GM18858 (cell line): ENCODE data around the gene LGALS9B.
A peak's percentile ranks its signal among the peaks of the same experiment; 100 is the strongest.
"Not testable (repeated sequence)": the region's sequence is repeated elsewhere in the genome, so short reads cannot be mapped to it uniquely, and the experiment has no call there.

Source experiments
- ATAC-seq: cut with Tn5 transposase; IDR thresholded peaks from one replicate; pipeline ENCODE4 v1.9.1; 2021; ENCODE audit not compliant: unreplicated experiment

LGALS9B gene

DNA sequence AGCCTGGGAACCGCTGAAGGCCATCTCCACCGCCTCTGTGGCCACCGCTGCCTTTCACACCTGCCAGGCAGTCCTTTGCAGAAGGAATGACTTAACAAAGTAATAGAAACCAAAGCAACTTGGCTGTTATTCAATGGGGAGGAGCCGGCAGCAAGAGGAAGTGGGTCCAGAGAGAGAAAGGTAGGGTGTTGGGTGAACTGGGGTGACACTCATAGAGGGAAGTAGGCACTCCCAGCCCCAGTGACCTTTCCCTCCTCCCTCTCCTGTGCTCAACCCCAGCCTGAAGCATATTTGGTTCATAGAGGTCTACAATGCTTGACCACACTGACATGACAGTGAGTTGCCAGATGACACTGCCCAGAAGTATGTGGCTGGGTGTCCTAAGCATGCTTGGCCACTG lies at the start of gene LGALS9B:
LGALS9B (minus strand) TSS at position 93 of the 400 bp plus-strand sequence; CDS start at position 24, 69 bp downstream.
- peak; percentile 87 for ATAC-seq

DNA sequence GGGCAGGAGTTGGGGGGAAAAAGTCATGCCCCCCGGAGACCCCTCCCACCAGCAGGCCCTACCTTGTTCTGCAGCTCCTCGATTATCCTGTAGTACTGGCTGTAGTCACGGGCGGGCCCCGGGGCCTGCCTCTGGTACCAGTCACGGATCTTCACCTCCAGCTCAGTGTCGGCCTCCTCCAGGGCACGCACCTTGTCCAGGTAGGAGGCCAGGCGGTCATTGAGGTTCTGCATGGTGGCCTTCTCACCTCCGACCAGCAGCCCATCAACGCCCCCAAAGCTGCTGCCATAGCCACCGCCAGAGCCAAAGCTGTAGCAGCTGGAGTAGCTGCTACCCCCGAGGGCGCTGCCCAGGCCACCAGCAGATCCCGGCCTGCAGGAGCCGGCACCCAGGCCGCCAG lies 49.6 kb upstream of the LGALS9B start:
- not testable (repeated sequence) for ATAC-seq

DNA sequence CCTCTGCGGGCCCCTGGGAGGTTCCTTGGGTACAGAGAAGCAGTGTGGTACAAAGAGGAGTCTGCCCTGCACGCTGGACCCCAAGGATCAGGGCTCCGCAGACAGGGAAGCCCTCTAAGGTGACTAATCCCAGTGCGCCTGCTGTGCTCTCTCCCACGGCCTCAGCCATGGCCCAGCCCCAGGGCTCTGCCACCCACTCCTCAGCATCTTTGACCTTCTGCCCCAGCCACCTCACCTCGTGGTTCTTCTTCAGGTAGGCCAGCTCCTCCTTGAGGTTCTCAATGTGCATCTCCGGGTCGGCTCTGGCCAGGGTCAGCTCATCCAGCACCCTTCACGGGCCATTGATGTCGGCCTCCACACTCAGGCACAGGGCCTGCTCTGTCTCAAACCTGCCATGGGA lies 47.8 kb upstream of the LGALS9B start:
- ATAC-seq, result not testable (repeated sequence)

DNA sequence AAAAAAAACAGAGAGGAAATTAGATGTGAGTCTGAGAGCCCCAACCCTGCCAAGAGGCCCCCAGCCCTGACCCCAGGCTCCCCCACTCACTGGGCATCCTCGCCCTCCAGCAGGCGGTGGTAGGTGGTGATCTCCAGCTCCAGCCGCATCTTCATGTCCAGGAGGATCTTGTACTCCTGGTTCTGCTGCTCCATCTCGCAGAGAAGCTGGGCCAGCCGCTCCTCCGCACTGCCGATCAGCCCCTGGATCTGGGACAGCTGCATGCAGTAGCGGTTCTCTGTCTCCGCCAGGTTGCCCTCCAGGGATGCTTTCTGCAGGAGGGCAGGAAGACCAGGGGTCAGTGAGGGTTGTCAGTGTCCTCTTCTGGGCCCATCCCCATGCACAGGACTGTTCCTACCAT lies 46.2 kb upstream of the LGALS9B start:
- not testable (repeated sequence) for ATAC-seq

DNA sequence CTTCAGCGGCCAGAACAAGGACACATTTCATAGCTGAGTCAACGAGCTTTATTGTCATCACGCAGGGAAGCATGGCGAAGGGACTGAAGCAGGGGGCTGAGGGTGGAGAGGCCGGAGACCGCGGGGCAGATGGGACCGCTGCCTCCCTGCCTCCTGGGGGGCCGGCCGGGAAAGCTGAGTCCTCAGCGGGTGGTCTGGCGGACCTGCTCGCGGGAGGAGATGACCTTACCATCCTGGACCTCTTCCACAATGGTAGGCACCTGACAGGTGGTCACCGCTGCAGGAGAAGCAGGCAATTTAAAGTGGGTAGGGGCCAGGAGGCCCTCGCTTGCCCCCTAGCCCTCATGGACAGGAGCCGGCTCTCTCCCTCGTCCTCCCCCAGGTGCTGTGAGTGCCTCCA lies 45.0 kb upstream of the LGALS9B start:
- not testable (repeated sequence) for ATAC-seq

DNA sequence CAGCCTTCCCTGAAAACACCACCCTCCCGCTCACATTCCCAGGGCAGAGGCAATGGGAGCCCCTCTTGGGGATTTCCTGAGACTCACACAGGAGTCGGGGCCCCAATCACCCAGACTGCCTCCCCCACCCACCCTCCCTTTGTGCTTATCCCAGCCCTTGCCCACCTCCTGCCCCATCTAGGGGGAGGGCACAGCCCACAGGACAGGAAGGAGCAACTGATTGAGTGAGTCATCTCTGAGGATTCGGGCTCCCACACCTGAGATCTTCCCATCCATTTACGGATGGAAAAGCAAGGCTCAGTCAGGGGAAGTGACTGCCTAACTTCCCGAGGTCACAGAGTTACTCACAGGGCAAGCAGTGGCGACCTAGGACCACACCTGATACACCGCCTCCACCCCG lies 44.4 kb upstream of the LGALS9B start:
- not testable (repeated sequence) for ATAC-seq

DNA sequence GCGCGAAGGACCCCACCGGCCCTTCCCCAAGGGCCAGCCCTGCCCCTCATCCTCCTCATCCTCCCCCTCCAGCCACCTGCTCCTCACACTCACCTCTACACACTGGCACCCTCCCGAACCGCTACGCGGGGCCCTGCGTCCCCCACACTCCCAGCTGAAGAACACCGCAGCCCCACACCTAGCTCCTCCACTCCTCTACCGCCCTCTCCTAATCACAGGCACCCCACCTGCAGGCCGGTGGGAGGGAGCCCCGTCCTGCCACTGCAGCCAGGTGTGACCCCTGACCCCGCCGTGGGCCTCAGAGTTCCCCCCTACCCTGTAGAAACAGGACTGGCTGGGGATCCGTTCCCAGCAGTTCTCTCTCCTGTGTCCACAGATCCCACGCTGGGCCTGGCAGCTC lies 38.0 kb upstream of the LGALS9B start:
- not testable (repeated sequence) for ATAC-seq

DNA sequence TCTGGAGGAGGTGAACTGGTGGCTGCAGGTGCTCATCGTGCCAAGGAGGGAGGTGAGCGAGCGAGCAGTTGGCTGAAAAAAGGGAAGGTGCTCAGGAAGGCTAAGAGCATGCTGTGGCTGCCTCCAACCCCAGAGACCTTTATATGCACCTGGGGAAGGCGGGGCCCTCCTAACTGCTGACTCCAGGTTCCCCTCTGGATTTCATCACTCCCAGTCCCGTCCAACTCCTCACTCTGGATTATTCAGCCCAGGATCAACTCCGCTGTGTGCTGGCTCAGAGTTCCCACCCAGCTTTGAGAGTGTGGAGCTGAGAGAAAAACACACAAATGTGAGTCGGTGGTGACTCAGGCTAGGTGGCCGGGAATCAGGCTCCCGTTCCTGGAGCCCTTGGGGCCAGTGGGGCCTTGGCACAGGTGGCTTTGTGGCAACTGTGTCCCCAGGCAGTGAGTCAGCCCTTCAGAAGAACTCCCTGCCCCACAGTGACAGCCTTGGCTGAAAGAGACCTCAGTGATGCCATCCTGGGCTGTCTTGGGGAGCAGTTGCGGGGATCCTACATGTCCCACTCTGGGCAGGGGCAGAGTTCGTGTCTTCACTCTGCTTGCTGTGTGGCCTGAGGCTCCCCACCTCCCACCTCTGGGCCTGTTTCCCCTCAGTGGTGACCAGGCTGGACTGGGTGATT lies 37.2 kb upstream of the LGALS9B start:
- not testable (repeated sequence) for ATAC-seq

DNA sequence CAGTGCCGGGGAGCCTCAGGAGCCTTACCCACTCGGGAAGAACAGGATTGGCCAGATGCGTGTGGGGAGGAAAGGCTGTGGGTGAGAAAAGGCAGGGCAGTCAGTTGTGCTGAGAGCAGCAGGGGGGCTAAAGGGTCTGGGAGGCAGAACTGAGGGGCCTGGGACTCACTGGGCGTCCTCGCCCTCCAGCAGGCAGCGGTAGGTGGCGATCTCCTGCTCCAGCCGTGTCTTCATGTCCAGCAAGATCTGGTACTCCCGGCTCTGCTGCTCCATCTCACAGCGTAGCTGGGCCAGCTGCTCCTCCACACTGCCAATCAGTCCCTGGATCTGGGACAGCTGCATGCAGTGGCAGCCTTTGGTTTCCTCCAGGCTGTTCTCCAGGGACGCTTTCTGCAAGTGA lies 34.6 kb upstream of the LGALS9B start:
- not testable (repeated sequence) for ATAC-seq

DNA sequence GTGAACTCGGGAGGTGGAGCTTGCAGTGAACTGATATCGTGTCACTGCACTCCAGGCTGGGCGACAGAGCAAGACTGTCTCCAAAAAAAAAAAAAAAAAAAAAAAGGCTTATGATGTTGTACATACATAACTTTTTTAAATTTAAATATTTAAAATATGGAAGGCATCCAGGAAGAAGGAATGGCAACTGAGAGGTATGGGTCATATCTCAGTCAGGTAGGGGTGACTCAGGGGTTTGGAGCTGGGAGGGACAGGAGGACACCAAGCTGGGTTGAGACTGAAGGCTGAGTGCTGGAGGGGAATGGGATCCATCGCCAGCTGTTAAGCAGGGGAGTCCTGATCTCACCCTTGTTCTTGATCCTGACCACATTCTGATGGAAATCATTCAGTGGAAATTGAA lies 33.0 kb upstream of the LGALS9B start:
- ATAC-seq, result not testable (repeated sequence)

DNA sequence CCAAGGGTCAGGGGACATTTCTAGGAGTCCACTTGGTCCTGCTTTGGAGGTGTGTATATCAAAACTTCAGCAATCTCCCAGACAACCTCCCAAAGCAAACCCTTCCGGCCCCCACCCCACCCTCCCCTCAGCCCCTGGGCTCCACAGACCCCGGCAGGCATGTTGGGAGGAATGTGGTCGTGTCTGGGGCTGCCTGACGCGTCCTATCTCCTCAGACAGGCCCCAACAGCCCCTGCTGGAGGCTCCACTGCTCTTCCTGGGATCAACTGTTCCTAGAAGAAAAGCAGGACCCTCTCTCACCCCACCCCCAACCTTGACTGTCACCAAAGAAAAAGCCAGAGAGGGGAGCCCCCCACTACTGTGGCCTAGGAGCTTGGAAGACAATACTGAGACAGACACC lies 28.1 kb upstream of the LGALS9B start:
- ATAC-seq, result not testable (repeated sequence)

DNA sequence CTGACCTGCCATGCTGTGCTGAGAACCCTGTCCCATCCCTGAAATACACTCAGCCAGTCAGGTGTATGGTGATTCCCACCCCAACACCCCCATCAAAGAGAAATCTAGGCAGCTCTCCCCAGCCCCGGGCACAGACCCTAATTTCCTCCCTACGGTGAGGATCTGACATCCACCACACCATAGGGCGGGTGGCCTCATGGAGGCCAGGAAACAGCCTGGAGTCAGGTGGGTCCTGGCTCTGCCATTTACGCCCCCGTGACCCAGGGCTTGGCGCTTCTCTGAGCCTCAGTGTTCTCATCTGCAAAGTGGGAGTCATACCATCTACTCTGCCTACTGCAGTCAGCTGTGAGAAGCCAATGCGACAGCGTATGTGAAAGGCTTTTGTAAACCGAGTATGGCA lies 27.4 kb upstream of the LGALS9B start:
- ATAC-seq, result not testable (repeated sequence)

DNA sequence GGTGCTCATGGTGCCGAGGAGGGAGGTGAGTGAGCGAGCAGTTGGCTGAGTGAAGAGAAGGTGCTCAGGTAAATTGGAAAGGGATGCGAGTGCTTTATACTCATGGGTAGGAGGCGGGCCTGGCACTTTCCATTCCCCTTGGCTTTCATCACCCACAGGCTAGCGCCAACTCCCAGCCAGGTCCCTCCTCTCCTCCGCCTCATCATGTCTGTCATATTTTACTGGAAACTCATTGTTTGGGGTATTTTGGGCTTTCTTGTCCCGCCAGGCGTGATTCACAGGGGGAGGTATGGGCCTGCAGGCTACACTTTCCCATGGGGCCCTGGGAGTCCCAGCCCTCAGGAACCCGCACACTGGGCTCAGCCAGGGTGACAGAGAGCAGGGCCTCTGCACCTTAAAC lies 26.8 kb upstream of the LGALS9B start:
- ATAC-seq, result not testable (repeated sequence)

DNA sequence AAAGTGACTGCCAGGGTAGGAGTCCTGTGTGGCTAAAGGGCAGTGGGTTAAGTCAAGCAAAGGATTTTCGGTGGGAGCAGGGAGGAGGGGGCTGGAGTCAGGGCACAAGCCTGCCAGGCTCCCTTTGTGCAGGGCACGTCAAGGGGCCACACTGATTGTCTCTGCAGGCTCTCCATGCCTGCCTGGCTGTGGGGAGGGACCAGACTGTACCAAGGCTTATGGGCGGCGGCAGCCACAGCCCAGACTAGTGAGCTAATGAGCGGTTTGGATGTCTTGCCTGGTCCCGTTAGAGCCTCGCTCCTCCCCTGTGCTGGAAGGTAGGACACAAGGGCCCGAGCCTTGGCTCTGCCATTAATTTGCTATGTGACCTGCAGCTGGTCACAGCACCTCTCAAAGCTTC lies 25.6 kb upstream of the LGALS9B start:
- ATAC-seq, result not testable (repeated sequence)

DNA sequence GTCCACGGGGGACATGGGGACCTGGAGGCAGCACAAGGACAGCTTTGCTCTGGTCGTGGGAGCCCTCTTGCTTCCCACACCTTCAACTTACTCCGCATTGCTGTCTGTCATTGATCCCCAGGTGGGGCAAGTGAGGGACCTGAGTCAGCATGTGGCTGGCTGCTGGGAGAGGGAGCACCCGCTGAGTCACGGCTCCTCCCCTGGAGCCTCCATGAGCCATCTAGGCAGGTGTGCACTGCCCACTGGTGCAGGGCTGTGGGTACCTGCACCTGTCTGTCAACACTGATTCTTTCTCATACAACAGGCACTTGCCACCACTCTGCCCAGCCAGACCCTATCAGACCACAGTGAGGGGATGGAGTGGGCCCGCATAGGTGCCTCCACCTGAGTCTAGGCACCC lies 24.8 kb upstream of the LGALS9B start:
- not testable (repeated sequence) for ATAC-seq

DNA sequence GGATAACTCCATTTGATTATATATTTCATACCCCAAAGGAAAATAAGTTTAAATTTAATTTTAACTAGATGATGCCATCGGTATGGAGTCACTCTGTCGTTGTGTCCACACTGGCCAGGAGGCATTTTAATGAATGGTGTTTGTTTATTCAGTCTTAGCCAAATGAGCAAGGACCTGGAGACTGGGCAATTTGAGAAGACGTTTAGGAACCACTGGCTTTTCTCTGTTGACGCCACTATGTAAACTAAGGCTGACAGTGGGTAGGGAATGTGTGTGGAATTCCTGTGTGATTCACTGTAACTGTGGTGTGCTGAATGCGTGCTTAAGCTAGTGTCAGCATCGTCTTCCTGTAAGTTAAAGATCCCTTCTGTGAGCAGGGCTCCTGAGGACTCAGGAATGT lies 17.6 kb upstream of the LGALS9B start:
- not testable (repeated sequence) for ATAC-seq

DNA sequence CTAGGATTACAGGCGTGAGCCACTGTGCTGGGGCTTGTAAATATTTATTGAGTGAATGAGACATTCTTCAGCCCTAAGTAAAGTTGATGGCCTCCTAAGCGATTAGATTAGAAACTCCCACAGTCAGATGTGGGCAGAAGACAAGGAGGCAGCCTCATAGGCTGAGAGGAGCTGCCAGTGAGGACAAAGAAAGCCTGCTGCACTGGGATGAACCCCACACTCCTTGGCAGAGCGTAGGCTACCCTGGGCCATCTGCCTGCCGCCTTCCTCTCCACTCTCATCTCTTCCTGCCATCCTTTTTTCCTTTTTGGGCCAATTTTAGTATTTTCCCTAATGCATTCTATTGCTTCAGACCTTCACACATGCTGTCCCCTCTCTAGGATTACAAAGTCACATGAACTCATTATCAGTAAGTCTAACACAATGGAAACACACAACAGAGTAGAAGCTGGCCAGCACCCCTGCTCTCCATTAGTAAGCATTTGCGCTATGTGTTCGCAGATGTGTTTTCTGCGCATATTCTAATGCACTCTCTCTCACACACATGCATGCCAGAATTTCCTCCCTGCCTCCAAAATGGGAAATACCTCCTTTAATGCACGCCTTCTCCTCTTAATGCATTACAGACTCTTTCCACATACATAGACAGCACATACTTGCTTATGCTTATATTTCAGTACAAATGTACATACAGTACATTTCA lies 12.7 kb upstream of the LGALS9B start:
- ATAC-seq, result not testable (repeated sequence)

DNA sequence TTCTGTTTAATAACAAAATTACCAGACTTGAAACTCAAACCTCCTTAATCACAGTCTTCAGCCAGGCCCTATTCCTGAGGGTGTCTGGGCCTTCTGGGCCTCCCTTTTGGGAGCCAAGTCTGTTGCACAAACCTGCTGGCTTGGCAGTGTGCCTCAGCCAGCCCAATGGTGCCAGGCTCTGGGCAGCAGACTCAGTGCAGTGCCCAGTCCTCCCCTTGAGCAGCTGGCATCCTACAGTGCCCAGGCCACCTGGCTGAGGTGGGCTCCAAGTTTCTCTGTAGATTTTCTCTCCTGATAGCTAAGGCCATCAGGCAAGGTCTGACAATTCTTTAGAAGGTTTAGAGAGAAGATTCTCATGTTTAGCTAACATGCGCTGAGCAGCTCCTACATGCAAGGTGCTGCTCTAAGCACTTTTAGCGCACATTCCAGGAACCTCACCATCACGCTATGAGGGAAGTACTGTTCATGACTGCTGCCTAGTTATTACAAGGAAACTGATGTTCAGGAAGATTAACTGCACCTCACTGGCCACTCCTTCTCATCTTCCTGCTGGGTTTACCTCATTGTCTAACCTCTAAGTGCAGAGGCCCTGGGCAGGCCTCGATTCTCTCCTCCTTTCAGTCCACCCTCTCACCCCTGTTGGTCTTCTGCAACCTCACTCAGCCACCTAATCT lies 10.2 kb upstream of the LGALS9B start:
- not testable (repeated sequence) for ATAC-seq

DNA sequence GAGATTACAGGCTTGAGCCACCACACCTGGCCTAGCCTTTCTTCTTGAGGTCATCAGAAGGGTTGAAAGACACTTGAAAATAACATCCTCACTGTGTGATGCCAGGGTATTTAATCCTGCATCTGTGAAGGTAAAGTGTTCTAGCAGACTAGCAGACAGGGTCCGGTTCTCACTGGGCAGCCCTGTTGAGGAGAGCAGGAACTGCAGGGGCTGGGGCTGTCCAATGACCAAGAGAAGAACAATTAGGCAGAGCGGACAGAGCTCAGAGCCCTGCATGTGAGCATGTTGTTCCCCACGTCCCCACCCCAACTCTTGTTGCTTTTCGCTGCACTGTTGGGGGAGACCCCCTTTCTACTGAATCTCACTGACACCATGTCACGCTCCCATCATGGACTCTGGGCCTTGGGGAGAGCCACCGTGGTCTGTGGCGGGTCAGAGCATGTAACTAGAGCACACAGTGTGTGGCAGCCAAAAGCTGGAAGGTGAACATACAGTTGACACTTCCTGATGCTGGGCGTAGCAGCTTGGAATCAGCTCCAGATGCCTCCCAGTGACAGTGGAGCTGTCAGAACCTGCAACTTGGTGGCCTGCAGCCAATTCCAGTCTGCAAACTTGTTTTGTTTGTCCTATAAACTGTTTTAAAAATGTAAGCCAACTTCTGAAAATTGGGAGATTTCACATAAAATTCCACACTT lies 7.9 kb upstream of the LGALS9B start:
- ATAC-seq, result not testable (repeated sequence)

DNA sequence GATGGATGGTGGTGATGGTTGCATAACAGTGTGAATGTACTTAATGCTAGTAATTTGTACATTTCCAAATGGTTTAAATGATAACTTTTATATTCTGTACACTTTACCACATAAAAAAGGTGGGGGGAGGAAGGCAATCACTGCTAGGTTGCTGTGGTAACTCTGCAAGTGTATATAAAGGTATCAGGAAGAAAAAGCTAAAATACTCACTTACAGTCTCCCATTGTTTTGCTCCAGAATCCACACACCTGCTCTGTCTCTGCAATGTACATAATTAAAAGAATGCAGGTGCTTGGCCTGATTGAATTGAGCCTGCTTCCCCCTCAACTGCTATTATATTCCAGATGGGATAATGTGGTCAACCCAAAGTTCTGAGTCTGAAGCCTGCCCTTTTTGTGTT lies 6.7 kb upstream of the LGALS9B start:
- ATAC-seq, result not testable (repeated sequence)

DNA sequence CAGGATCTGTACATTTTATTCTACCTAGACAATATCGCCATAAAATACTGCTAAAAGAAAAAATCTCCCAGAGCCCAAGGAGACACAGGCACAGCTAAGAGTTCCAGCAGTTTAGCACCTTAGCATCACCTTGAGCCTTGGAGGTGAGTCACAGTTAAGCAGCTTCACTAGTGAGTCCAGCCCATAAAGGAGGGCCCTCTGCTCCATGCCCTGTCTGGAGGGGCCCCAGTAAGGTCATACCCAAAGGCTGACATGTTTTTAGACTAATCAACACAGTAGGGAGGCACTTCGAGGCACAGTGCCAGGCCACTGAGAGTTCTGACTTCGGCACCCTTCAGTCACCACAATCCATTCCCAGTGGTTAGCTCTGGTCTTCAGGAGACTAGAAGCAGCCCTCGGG lies 2.6 kb upstream of the LGALS9B start:
- ATAC-seq, result not testable (repeated sequence)
